ENCODE results near the gene PRR12.

The PRR12 gene

GRCh38 chr19:49581007-49581508 lies 9.9 kb upstream of the PRR12 start, which contains the start of gene PRRG2:
Gene PRRG2, plus strand, starts transcription at chr19:49581316. Its CDS starts 1,904 bp downstream, at chr19:49583220.
- no peak for TF ChIP-seq CTCF (IDR thresholded peaks at IDR 0.05; ENCODE audit: low read depth, low read length, missing control alignments)
- in situ Hi-C loops (cut with HindIII; ENCODE audit: low sequenced_read_pairs), result no loop called here
- no peak for DNase-seq (ENCODE audit: low read depth)
- peak within 1 kb of the TSS; percentile 93 for H3K4me3 ChIP-seq (ENCODE audit: low read depth, low read length)

GRCh38 chr19:49583239-49583638 lies 7.7 kb upstream of the PRR12 start:
- DNase-seq (ENCODE audit: low read depth), result no peak
- in situ Hi-C loops (cut with HindIII; ENCODE audit: low sequenced_read_pairs), result no loop called here
- H3K4me3 ChIP-seq (ENCODE audit: low read depth, low read length), result no peak overlapping the region
- TF ChIP-seq CTCF (IDR thresholded peaks at IDR 0.05; ENCODE audit: low read depth, low read length, missing control alignments), result no peak

GRCh38 chr19:49585023-49585422 lies 6.0 kb upstream of the PRR12 start:
- no peak overlapping the region for H3K4me3 ChIP-seq (ENCODE audit: low read depth, low read length)
- DNase-seq (ENCODE audit: low read depth), result no peak
- in situ Hi-C loops (cut with HindIII; ENCODE audit: low sequenced_read_pairs), result no loop called here
- TF ChIP-seq CTCF (IDR thresholded peaks at IDR 0.05; ENCODE audit: low read depth, low read length, missing control alignments), result no peak

- in situ Hi-C loops (cut with HindIII; ENCODE audit: low sequenced_read_pairs), result no loop called here
- no peak overlapping the region for H3K4me3 ChIP-seq (ENCODE audit: low read depth, low read length)
- DNase-seq (ENCODE audit: low read depth), result no peak
- TF ChIP-seq CTCF (IDR thresholded peaks at IDR 0.05; ENCODE audit: low read depth, low read length, missing control alignments), result no peak
Measured at GRCh38 chr19:49587227-49587626, 3.8 kb upstream of the PRR12 start.

GRCh38 chr19:49588365-49589122 lies 2.4 kb upstream of the PRR12 start:
- TF ChIP-seq CTCF (IDR thresholded peaks at IDR 0.05; ENCODE audit: low read depth, low read length, missing control alignments), result no peak
- DNase-seq (ENCODE audit: low read depth), result no peak
- in situ Hi-C loops (cut with HindIII; ENCODE audit: low sequenced_read_pairs), result no loop called here
- no peak overlapping the region for H3K4me3 ChIP-seq (ENCODE audit: low read depth, low read length)

GRCh38 chr19:49589502-49589905 lies 1.5 kb upstream of the PRR12 start:
- TF ChIP-seq CTCF (IDR thresholded peaks at IDR 0.05; ENCODE audit: low read depth, low read length, missing control alignments), result no peak
- H3K4me3 ChIP-seq (ENCODE audit: low read depth, low read length), result no peak overlapping the region
- no peak for DNase-seq (ENCODE audit: low read depth)
- in situ Hi-C loops (cut with HindIII; ENCODE audit: low sequenced_read_pairs), result no loop called here

All from astrocyte of the cerebellum (primary cell).